Prostate gland (tissue), 2 donors: Measurements from ENCODE around the gene UBE2E2. TPM values are rescaled to one million over a fixed set of nuclear protein-coding genes. Genes with fewer than 3 reads are reported as not detected.

Experiments
- DNase-seq: peaks from one replicate; pipeline ENCODE4 v3.0.0-alpha.2; 2019; ENCODE audit warnings: low spot score
- H3K27ac ChIP-seq, 2 donors: fragments of 200-600 bp; sonication (generic); 2 replicates each; pipeline ENCODE4 v1.5.1; 2017 to 2019
- H3K27me3 ChIP-seq: fragments of 200-600 bp; sonication (generic); replicated peaks from 2 replicates; pipeline ENCODE4 v1.5.1; 2019; ENCODE audit not compliant: insufficient read depth
- H3K36me3 ChIP-seq, 2 donors: fragments of 200-600 bp; sonication (generic); 1 replicate in 1 of 2; 2 replicates in 1 of 2; pipeline versions ENCODE4 v1.5.1 to v1.8.1; 2017 to 2019
- H3K4me1 ChIP-seq: fragments of 200-600 bp; sonication (generic); replicated peaks from 2 replicates; pipeline ENCODE4 v1.5.1; 2019
- H3K4me3 ChIP-seq, 2 donors: fragments of 200-600 bp; sonication (generic); 2 replicates each; pipeline ENCODE4 v1.5.1; 2017 to 2019
- H3K9me3 ChIP-seq: fragments of 200-600 bp; sonication (generic); 2 replicates; pipeline ENCODE4 v1.5.1; 2017
- CTCF ChIP-seq, 4 experiments: fragments of 200-600 bp in 2 of 4; fragments of 450-650 bp in 2 of 4; sonication (generic) in 2 of 4; IDR thresholded peaks; 1 replicate in 3 of 4; 2 replicates in 1 of 4; pipeline ENCODE4 v1.5.1; 2016 to 2019; ENCODE audit warnings: antibody characterized with exemption in 4 of 4, mild to moderate bottlenecking in 2 of 4, moderate library complexity in 2 of 4
- POLR2A ChIP-seq: fragments of 450-650 bp; IDR thresholded peaks from one replicate; pipeline ENCODE4 v1.6.1; 2016; ENCODE audit warnings: antibody characterized with exemption, mild to moderate bottlenecking
- POLR2AphosphoS5 ChIP-seq: sonication (generic); formaldehyde crosslinking; IDR thresholded peaks from one replicate; pipeline ENCODE4 v1.6.1; 2017; ENCODE audit warnings: antibody characterized with exemption
- WGBS: methylation state at CpG from one replicate; pipeline ENCODE4 v1.1.5; 2018; 5-methylcytosine and 5-hydroxymethylcytosine counted together
- intact Hi-C: fragments of 100-400 bp; cut with DNase I; formaldehyde crosslinking; loops from one replicate; pipeline ENCODE4 v1.14.2; 2022
- total RNA-seq, 2 donors: library from RNA; depleted of rRNA; stranded (reverse); fragments of >200 nt; gene quantifications; one replicate each; pipeline ENCODE4 v1.1.0, GENCODE V29; 2016

Gene UBE2E2
- total RNA-seq, 2 donors from 2014 or later = 25.9 to 48.7 TPM

- 95% methylated on average over 13 of the region's 13 CpGs for WGBS
- no peak overlapping the region for H3K4me3 ChIP-seq
- no peaks in the 10 kb centered on the region for H3K27me3 ChIP-seq
- no peaks in the 10 kb centered on the region for H3K4me1 ChIP-seq
- TF ChIP-seq POLR2A = no peak
- no peak for TF ChIP-seq CTCF (IDR thresholded peaks at IDR 0.05)
- TF ChIP-seq POLR2AphosphoS5 = no peak
- no peaks in the 10 kb centered on the region for H3K9me3 ChIP-seq
- H3K36me3 ChIP-seq = no peaks in the 10 kb centered on the region
- no peak overlapping the region for H3K27ac ChIP-seq
- intact Hi-C loops = no loop called here
- DNase-seq = no peak
Measured at GRCh38 chr3:23418026-23418425, 214.9 kb downstream of the UBE2E2 start.

GRCh38 chr3:23421811-23422516, 218.8 kb downstream of the UBE2E2 start:
- WGBS = 95% methylated on average over 3 of the region's 3 CpGs
- H3K4me1 ChIP-seq = no peaks in the 10 kb centered on the region
- no peak overlapping the region for H3K4me3 ChIP-seq
- H3K27me3 ChIP-seq = no peaks in the 10 kb centered on the region
- H3K27ac ChIP-seq = no peak overlapping the region
- H3K9me3 ChIP-seq = no peaks in the 10 kb centered on the region
- intact Hi-C loops = no loop called here
- H3K36me3 ChIP-seq = no peaks in the 10 kb centered on the region
- DNase-seq = no peak
- no peak for TF ChIP-seq POLR2A
- no peak for TF ChIP-seq CTCF (IDR thresholded peaks at IDR 0.05)
- no peak for TF ChIP-seq POLR2AphosphoS5

- no peaks in the 10 kb centered on the region for H3K27me3 ChIP-seq
- no peak overlapping the region for H3K4me3 ChIP-seq
- DNase-seq = no peak
- H3K4me1 ChIP-seq = no peaks in the 10 kb centered on the region
- H3K27ac ChIP-seq = no peak overlapping the region
- no peaks in the 10 kb centered on the region for H3K9me3 ChIP-seq
- intact Hi-C loops = no loop called here
- no peaks in the 10 kb centered on the region for H3K36me3 ChIP-seq
- TF ChIP-seq POLR2A (no peak), CTCF (IDR thresholded peaks at IDR 0.05) (no peak), POLR2AphosphoS5 (no peak)
Measured at GRCh38 chr3:23422517-23422851, 219.4 kb downstream of the UBE2E2 start.

GRCh38 chr3:23425410-23425809, 222.3 kb downstream of the UBE2E2 start:
- intact Hi-C loops = no loop called here
- no peaks in the 10 kb centered on the region for H3K9me3 ChIP-seq
- H3K27ac ChIP-seq = no peak overlapping the region
- H3K27me3 ChIP-seq = no peaks in the 10 kb centered on the region
- 93% methylated on average over 3 of the region's 3 CpGs for WGBS
- no peak for DNase-seq
- no peaks in the 10 kb centered on the region for H3K36me3 ChIP-seq
- no peaks in the 10 kb centered on the region for H3K4me1 ChIP-seq
- no peak overlapping the region for H3K4me3 ChIP-seq
- TF ChIP-seq POLR2AphosphoS5 = no peak
- TF ChIP-seq POLR2A = no peak
- no peak for TF ChIP-seq CTCF (IDR thresholded peaks at IDR 0.05)

GRCh38 chr3:23430781-23431398, 227.8 kb downstream of the UBE2E2 start:
- no peak for DNase-seq
- Histone ChIP-seq H3K9me3 (no peaks in the 10 kb centered on the region), H3K4me1 (no peaks in the 10 kb centered on the region), H3K27ac (no peak overlapping the region), H3K4me3 (no peak overlapping the region), H3K36me3 (no peaks in the 10 kb centered on the region), H3K27me3 (no peaks in the 10 kb centered on the region)
- WGBS = 70% methylated on average over 2 of the region's 2 CpGs
- intact Hi-C loops = no loop called here
- TF ChIP-seq CTCF (IDR thresholded peaks at IDR 0.05) = no peak
- TF ChIP-seq POLR2AphosphoS5 = no peak
